ENCODE measurements around the gene CHKB.

The CHKB gene

DNA sequence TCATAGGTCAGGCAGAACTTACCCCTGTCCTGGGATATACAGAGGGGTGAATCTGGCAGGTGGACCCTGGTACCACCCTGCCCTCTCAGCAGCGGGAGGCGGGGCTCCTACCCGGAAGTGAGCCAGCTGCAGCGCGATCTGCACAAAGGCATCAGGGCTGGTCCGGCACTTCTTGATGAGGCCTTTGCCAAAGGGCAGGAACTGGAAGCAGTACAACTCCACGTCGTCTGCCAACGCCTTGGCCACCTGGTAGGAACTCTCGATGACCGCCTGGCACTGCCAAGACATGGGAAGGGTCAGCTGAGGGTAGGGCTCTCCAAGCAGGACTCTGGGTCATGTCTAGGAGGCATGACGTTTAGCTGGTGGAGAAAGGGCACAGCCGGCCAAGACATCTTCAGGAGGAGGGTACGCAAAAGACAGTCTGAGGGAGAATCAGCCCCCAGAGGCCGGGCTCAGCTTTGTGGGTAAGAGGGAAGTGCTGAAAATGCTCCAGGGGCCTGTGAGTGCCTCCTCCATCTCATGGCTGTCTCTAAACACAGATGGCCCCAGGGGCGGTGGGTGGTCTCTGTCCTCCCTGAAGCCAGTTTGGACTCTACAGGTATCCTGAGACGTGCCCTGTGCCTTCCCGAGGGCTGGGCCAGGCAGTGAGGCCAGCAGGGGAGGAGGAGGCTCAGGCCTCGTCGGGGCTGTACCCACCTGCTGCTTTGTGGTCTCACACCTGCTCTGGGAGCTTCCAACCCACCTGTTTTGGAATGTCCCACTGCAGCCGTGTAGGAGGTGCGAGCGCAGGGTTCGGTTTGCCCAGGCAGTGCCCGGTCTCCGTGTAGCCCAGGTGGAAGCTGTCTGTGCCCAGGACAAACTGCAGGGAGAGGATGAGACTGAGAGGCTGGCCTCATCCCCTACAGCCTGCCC lies 11.1 kb downstream of the CHKB start:
- DNase-seq = no peak

DNA sequence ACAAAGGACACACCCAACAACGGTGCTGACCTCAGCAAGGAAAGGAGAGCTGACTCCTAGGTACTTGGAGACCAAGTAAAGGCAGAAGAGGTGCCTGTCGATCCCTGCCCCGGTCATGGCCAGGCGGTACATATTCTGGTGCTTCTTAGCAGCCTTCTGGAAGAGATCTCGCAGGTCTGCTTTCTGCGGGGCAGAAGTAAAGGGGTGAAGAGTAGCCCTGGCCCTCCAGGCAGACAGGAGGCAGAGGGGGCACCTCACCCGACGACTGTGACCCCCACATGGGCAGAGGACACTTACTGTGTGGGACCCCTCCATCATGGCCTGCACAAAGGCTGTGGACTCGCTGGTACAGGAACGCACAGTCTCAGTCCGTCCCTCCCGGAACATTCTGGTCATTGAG lies 11.8 kb downstream of the CHKB start:
- DNase-seq = no peak

DNA sequence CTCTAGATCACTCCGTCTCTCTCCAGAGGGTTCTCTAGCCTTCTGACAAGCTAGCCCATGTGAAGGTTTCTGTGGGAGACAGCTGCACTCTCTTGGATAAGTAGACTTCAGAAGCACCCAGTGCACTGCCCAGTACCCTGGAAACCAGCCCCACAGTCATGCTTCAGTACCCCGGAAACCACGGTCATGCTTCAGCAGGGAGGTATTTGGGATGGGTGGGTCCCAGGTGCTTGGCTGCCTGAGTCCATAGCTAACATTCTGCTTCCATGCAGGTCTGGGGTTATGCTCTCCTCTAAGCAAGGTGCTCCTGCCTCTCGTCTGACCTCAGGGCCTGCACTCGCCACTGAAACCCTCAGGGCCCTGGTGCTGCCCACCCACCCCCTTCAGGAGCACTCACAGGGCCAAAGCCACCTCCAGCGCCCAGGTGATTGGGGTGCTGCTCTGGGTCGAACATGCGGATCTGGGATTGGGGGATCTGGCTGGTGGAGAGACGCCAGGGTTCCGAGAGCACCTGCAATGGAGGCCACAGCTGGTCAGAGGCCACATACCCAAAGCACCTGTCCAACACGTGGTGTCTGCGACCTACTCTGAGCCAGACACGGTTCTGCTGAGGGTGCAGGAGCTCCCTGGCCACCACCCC lies 12.6 kb downstream of the CHKB start:
- no peak for DNase-seq

DNA sequence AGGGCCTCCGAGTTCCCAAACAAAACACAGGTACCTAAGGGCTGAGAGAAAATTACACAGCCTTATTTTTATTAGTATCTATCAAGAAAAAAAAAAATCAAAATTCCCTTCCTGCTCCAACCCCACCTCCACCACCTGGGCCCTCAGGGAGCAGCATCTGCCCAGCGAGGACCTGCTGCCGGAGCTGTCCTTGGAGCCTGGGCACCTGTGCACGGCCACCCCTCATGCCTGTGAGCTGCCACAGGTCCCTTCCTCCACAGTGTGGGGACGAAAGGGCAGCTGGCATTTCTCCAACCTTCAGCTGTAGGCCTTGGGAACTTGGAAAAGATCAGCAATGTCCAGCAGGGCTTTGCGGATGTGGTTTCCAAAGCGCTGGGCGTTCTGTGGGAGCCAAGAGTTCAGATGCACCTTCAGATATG lies 13.6 kb downstream of the CHKB start:
- DNase-seq = no peak

DNA sequence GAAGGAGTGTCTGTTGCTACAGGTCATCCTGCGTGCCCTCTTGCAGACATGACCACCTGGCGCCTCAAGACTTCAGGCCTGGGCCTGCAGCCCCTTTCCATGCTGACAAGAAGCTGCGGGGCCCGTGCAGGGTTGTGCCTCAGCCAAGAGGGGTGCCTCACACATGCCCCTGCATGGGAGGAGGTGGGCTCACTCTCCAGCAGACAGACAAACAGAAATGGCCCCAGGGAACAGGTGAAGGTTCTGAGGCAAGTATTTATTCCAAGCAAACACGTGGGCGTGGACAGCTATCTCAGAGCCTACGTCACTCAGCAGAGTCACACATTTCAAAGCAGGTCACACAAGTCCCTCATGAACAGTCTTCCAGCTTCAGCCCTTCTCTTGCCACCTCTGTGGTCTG lies 14.0 kb downstream of the CHKB start:
- DNase-seq = no peak

DNA sequence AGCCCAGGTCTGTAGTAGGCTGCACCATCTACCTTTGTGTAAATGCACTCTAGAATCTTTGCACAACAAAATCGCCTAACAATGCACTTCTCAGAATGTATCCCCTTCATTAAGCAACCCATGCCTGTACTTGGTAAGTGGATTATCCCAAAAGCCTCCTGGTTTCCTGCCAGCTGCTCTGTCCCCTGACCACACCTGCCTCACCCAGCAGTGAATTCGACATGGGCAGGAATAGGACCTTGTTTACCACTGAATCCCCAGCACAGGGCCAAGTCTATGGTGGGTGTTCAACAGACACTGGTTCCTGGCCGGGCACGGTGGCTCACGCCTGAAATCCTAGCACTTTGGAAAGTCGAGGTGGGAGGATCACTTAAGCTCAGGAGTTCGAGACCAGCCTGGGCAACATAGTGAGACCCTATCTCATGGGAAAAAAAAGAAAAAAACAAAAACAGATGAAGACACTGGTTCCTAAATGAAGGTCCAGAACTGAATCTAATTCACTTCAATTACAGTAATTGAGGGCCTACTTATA lies 14.9 kb downstream of the CHKB start:
- no peak for DNase-seq

DNA sequence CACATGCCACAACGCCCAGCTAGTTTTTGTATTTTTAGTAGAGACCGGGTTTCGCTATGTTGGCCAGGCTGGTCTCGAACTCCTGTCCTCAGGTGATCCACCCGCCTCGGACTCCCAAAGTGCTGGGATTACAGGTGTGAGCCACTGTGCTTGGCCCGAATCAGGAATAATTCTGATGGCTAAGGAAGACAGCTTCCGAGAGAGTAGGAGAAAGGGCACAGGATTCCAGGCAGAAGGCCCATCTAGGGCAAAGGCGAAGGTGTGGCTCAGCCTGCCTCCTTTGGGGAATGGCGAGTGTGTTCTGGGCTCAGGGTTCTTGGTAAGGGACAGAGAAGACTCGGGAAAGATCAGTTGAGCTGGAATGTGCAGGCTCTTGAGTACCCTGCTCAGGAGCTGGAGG lies 18.4 kb downstream of the CHKB start:
- DNase-seq = no peak

DNA sequence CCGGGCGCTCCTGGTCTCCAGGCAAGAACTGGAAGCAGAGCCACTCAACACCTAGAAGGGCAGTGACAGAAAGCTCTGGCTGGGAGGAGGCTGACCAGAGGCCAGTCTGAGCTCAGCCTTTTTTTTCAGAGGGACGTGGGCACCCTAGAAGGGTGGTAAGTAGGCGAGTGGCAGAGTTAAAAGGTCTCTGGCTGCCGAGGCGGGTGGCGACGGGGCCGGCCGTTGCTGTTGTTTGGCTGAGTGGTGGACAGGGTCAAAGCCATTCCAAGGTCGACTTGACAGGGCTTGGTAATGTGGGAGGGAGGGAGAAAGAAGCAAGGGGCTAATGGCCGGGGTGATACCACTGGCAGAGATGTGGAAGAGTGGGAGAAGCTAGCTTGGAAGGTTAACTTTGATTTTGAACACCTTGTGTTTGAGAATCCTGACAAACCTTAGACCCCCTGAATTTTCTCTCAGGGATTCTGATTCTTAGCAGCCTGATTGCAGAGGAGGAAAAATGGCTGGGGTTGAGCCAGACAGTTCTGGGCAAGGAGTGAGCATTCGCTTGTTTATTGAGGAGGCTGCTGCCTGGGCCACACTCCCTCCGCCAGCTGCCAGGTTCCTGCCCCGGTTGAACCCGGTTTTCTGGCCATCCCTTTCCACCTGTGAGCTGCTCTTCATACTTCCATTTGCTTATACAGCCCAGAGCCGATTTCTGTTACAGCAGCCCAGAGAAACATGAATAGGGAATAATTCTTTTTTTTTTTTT lies 19.1 kb downstream of the CHKB start:
- no peak for DNase-seq

DNA sequence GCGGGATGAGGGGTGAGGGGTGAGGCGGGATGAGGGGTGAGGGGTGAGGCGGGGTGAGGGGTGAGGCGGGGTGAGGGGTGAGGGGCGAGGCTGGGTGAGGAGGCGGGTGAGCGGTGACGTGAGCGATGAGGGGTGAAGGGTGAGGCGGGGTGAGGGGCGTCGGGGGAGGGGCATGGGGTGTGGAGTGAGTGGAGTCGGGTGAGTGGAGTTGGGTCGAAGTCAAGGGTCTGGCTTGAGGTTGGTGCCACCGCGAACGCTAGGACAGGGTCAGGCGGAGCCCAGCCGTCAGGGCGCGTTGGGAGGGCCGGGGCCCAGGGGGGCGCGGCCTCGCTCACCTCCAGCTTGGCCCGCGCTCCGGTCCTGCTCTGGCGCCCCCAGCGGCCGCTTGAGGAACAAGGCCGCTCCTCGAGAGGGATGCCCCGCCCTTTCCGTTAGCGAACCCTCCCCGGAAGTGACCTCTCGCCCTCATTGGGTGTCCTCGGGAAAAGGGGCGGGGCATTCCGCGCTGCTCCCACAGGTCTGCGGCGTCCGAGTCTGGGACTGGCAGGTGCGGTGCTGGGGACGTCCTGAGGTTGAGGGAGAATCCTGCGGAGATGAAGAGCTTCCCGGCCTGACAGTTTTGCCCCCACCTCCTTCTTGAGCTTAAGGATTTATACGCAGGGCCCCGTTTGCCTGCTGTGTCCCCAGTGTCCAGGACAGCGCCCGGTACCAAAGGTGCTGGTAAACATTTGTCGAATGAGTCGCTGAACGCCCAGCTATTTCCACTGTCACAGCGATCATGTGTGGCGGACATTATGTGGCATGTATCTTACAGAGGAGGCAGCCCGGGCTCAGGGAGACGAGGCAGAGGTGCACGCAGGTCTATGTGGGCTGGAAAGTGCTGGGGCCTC lies 19.9 kb downstream of the CHKB start, which contains the start of gene SYCE3:
Gene SYCE3 (minus strand): TSS at position 397 of the 890 bp plus-strand sequence. CDS start 6,514 bp downstream, outside the sequence.
- peak; percentile 94 to 97 (median 95) for DNase-seq

DNA sequence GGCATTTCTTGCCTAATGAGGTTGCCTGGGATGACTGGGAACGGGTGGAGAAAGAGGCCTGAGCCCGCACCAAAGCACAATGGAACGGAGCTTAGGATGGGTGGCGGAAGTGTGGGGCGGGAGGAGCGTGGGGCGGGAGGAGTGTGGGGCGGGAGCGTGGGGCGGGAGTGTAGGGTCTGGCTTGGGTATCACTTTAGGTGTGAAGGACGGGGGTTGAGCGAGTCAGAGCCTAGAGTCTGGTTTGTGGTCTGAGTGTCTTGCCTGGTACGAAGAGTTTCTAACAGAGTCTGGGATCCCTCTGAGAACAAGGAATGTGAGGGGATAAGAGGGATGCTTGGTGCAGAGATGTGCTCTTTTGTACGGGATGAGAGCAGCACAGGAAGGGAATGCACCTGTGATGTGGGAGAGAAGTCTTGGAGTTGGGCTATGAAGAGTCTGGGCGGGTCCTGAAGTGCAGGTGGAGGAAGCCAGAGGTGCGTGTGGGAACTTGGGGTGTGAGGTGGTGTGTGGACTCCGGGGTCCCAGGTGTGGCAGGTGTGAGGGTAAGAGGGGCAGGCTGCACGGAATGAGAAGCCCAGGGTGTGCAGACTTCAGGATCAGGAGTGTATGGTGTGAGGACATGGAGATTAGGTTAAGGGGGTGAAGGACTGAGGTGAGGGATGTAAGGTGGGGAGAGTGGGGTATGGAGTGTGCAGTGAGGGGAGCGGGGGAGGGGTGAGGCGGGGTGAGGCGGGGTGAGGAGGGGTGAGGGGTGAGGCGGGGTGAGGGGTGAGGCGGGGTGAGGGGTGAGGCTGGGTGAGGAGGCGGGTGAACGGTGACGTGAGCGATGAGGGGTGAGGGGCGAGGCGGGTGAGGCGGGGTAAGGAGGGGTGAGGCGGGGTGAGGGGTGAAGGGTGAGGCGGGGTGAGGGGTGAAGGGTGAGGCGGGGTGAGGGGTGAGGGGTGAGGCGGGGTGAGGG lies 21.0 kb downstream of the CHKB start:
- no peak for DNase-seq

DNA sequence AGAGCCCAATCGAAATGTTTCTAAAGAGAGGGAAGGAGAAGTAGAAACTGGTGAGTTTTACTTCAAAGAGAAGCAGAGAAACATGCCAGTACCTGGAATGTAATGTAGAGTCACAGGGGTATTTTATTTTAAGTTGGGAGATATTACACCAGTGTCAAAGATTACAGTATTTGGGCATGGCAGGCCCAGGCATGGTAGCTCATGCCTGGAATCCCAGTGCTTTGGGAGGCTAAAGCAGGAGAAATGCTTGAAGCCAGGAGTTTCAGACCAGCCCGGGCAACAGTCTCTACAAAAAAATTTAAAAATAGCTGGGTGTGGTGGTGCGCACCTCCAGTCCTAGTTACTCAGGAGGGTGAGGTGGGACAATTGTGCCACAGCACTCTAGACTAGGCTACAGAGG lies 22.6 kb downstream of the CHKB start:
- no peak for DNase-seq

DNA sequence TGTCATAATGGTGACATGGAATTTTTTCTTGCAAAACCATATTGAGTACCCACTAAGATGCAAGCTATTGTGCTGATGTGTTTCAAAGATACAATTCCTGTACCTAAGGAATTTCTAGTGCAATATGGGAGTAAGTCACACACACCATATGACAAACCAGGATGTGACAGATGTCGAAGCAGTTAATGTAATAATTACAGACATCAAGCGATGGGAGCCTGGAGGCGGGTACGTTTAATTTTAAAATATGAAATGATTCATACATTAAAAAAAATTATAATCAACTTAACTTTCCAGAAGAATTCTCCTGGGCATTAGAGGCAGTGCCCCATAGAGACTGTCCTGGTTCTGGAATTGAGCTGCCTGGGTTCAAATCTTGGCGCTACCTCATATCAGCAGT lies 25.9 kb downstream of the CHKB start:
- DNase-seq = no peak

DNA sequence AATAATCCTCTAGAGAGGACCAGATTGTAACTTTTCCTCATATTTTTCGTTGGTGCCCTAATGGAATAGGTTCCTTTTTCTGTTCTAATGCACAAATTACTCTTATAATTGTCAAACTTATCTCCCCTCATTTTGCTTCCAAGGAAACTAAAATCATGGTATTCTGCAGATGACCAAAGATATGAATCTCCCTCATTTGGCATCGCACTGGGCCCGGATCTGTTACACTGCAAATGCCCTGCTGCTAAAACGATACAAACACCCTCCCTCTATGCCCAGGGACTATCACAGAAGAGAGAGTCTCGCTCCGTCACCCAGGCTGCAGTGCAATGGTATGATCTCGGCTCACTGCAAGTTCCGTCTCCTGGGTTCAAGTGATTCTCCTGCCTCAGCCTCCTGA lies 29.3 kb downstream of the CHKB start:
- DNase-seq = no peak

DNA sequence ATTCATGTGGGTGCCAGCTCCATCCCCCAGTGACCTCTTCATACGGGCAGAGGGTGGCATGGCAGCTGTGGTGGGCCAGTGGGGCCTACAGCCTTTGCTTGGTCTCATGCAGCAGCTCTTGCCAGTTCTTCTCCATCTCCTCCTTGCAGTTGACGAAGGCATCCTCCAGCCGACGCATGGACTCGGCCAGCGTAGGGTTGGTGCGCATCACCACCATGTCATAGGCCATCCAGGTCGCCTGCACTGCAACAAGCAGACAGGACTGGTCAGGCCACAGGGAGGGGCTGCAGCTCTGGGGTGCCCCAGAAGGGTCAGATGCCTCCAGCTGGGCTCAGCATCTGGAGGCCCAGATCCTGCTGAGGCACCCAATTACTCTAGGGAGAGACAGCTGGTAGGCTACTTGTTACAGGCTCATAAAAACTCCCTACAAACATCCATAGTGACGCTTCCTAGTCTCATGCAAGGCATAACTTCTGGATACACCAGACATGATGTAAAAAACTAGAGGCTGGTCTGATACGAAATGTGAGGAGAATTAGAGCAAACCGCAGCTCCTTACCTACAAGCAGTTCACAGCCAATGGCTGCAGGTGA lies 31.4 kb downstream of the CHKB start:
- no peak for DNase-seq

DNA sequence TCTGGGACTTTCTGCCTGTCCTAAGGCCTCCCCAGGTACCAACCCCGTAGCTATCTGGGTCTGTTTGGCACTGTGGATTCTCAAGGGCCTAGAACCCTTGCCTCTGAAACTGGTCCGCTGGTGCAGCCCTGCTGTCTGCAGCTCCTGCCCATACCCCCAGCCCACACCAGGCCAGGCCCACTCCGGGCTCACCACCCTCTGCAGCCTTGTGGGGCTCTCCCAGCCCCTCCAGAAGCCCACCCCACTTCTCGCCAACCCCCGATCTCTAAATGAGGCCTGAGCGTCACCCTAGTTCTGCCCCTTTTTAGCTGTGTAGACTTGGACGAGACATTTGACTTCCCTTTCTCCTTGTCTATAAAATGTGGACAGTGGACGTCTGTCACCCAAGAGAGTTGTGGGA lies 32.3 kb downstream of the CHKB start:
- no peak for DNase-seq

DNA sequence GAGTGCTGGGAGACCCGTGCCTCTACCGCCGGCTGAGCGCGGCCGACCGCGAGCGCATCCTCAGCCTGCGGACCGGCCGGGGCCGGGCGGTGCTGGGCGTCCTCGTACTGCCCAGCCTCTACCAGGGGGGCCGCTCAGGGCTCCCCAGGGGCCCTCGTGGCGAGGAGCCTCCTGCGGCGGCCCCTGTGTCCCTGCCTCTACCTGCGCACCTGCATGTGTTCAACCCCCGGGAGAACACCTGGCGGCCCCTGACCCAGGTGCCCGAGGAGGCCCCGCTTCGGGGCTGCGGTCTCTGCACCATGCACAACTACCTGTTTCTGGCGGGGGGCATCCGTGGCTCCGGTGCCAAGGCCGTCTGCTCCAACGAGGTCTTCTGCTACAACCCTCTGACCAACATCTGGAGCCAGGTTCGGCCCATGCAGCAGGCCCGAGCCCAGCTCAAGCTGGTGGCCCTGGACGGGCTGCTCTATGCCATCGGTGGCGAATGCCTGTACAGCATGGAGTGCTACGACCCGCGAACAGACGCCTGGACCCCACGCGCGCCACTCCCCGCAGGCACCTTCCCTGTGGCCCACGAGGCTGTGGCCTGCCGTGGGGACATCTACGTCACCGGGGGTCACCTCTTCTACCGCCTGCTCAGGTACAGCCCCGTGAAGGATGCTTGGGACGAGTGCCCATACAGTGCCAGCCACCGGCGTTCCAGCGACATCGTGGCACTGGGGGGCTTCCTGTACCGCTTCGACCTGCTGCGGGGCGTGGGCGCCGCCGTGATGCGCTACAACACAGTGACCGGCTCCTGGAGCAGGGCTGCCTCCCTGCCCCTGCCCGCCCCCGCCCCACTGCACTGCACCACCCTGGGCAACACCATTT lies 33.5 kb downstream of the CHKB start:
- no peak for DNase-seq

DNA sequence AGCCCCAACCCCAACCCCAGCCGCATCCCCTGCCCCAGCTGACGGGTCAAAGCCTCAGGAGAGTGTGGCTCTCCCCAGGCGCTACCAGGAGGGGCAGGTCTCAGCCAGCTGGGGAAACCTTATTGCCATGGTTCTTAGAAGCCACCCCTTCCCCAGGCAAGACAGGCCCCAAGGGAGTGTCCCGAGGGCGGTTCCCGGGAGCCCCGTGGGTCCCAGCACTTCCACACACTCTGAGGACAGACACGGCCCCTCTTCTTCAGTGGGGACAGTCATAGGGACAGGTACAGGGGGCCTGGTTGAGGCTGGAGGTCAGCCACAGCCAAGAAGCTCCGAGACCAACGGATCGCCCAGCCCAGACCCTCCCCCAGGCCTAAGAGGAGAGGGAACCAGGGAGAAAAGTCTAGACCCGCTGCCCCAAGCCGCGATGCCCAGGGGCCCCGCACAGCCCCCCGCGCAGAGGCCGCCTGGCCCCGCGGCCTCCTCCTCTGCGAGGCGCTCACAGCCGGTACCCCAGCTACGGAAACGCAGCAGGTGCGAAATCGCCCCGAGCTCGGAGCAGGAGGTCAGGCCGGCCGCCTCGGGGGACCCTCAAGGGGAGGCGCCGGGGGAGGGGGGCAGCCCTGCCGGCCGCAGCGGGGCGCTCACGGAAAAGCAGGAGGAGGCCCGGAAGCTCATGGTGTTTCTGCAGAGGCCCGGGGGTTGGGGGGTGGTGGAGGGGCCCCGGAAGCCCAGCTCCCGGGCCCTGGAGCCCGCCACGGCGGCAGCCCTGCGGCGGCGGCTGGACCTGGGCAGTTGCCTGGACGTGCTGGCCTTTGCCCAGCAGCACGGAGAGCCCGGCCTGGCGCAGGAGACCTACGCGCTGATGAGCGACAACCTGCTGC lies 34.4 kb downstream of the CHKB start:
- peak in 2 of 4 experiments; percentile 56 to 62 for DNase-seq

DNA sequence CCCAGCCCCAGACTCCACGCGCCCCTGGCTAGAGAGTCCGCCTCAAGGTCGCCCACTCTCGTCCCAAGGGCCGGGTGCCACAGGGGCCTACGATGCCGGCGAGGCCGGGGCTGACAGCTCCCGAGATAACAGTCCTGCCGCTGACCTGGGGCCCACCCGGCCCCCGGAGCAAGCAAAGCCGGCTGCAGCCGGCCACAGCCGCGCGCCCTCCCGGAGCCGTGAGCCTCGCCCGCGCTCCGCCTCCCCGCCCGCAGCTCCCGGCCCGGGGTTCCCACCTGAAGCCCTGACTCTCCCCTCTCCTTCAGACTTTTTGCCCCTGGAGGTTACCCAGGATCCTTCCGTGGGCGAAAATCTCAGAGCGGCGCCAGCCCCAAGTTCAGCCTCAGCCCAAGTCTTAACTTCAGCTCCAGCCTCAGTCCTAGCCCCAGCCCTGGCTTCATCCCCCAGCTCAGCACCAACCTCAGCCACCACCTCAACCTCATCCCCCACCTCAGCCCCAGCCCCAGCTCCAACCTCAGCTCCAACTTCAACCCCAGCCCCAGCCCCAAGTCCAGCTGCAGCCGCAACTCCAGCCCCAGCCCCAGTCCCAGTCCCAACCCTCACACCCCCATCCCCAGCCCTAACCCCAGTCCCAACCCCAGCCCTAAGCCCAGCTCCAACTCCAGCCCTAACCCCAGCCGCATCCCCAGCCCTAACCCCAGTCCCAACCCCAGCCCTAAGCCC lies 35.2 kb downstream of the CHKB start:
- no peak for DNase-seq
